Endothelial cell of umbilical vein (primary cell): ENCODE measurements around the gene ZNF248. TPM values are rescaled to one million over a fixed set of nuclear protein-coding genes. Genes with fewer than 3 reads are reported as not detected.

ENCODE experiments used
- BruUV-seq: library from RNA; stranded (reverse); fragments of 400-500 nt; replicated peaks from 2 replicates; lab custom pipeline; 2021; lab: Mats Ljungman, UMichigan
- CTCF ChIA-PET: fragments of 300-600, 350-600 bp; sonication (Branson Sonifier 250); formaldehyde crosslinking; loops from one replicate; lab custom pipeline; 2021; ENCODE audit warnings: antibody characterized with exemption, inconsistent platforms; lab: Charles Lee
- POLR2A ChIA-PET: fragments of 300-600, 350-600 bp; sonication (Branson Sonifier 250); formaldehyde crosslinking; loops from one replicate; lab custom pipeline; 2021; ENCODE audit warnings: antibody characterized with exemption, inconsistent platforms; lab: Charles Lee
- DNase-seq: peaks from one replicate; pipeline ENCODE4 v3.0.0-alpha.2; 2011; ENCODE audit warnings: low read depth, low spot score
- FAIRE-seq: peaks from 2 replicates; lab custom pipeline; 2011; peaks lifted over from hg19 to GRCh38; lab: Jason Lieb, UNC
- H2AFZ ChIP-seq: 2 replicates; pipeline ENCODE4 v1.6.0; 2012; ENCODE audit warnings: low read depth, low read length, control low read depth, inconsistent platforms
- H3K27ac ChIP-seq: 2 replicates; pipeline ENCODE4 v1.5.1; 2011; ENCODE audit warnings: low read depth, mild to moderate bottlenecking, control low read depth, low read length, moderate library complexity; ENCODE audit not compliant: insufficient read depth
- H3K27me3 ChIP-seq, 2 experiments: 2 replicates each; pipeline versions ENCODE4 v1.6.0 to v1.6.1; 2011; ENCODE audit warnings: low read length in 2 of 2, mixed read lengths in 1 of 2; ENCODE audit not compliant: control insufficient read depth in 2 of 2, insufficient read depth in 2 of 2
- H3K36me3 ChIP-seq, 2 experiments: 2 replicates in 1 of 2; 3 replicates in 1 of 2; pipeline ENCODE4 v1.5.1; 2011; ENCODE audit warnings: low read length in 2 of 2, mild to moderate bottlenecking in 1 of 2, moderate library complexity in 1 of 2; ENCODE audit not compliant: control insufficient read depth in 2 of 2, insufficient read depth in 2 of 2; ENCODE audit errors: extremely low read depth in 1 of 2
- H3K4me1 ChIP-seq: 3 replicates; pipeline ENCODE4 v1.5.1; 2011; ENCODE audit warnings: mild to moderate bottlenecking, low read length; ENCODE audit not compliant: control insufficient read depth, insufficient read depth; ENCODE audit errors: extremely low read depth
- H3K4me2 ChIP-seq: 2 replicates; pipeline ENCODE4 v1.6.1; 2011; ENCODE audit warnings: low read length, control low read depth, mixed read lengths; ENCODE audit not compliant: insufficient read depth
- H3K4me3 ChIP-seq, 3 experiments: fragments of 200-600 bp in 1 of 3; sonication (generic), shearing (Covaris generic) in 1 of 3; replicated peaks in 1 of 3; 2 replicates each; pipeline ENCODE4 v1.5.1; 2011 to 2016; ENCODE audit warnings: control low read depth in 3 of 3, low read length in 3 of 3, mild to moderate bottlenecking in 2 of 3, inconsistent platforms in 1 of 3, low read depth in 1 of 3, moderate library complexity in 1 of 3; ENCODE audit not compliant: insufficient read depth in 1 of 3
- H3K79me2 ChIP-seq: 2 replicates; pipeline ENCODE4 v1.6.0; 2012; ENCODE audit warnings: low read length, inconsistent platforms; ENCODE audit not compliant: control insufficient read depth, insufficient read depth
- H3K9ac ChIP-seq: replicated peaks from 2 replicates; pipeline ENCODE3; 2011; ENCODE audit warnings: low read length, control low read depth; ENCODE audit not compliant: insufficient read depth; ENCODE audit errors: extremely low read depth
- H3K9me1 ChIP-seq: replicated peaks from 3 replicates; pipeline ENCODE4 v1.6.0; 2011; ENCODE audit warnings: mild to moderate bottlenecking, low read length; ENCODE audit not compliant: control insufficient read depth, insufficient read depth; ENCODE audit errors: extremely low read depth
- H3K9me3 ChIP-seq: replicated peaks from 2 replicates; pipeline ENCODE4 v1.5.1; 2012; ENCODE audit warnings: low read length, inconsistent platforms; ENCODE audit not compliant: control insufficient read depth, insufficient read depth
- H4K20me1 ChIP-seq: replicated peaks from 2 replicates; pipeline ENCODE3; 2011; ENCODE audit warnings: mild to moderate bottlenecking, low read length; ENCODE audit not compliant: control insufficient read depth, insufficient read depth; ENCODE audit errors: extremely low read depth
- EZH2 ChIP-seq: IDR thresholded peaks from 2 replicates; pipeline ENCODE4 v1.6.1; 2012; ENCODE audit warnings: borderline replicate concordance, low read depth, mild to moderate bottlenecking, moderate library complexity, low read length, inconsistent platforms; ENCODE audit not compliant: severe bottlenecking
- FOS ChIP-seq: IDR thresholded peaks from 2 replicates; pipeline ENCODE4 v1.6.1; 2011; ENCODE audit warnings: mild to moderate bottlenecking, low read length, moderate library complexity, borderline replicate concordance; ENCODE audit not compliant: insufficient read depth
- GATA2 ChIP-seq: IDR thresholded peaks from 2 replicates; pipeline ENCODE4 v1.7.0; 2011; ENCODE audit warnings: low read depth, mild to moderate bottlenecking, moderate library complexity, mixed read lengths, low read length; ENCODE audit not compliant: insufficient read length, insufficient read depth
- JUN ChIP-seq: IDR thresholded peaks from 2 replicates; pipeline ENCODE4 v1.6.1; 2011; ENCODE audit warnings: borderline replicate concordance, low read depth; ENCODE audit not compliant: insufficient read length, insufficient read depth
- MAX ChIP-seq: IDR thresholded peaks from 2 replicates; pipeline ENCODE4 v1.6.1; 2011; ENCODE audit not compliant: insufficient read depth, insufficient read length
- MYC ChIP-seq: IDR thresholded peaks from one replicate; pipeline ENCODE4 v1.6.1; 2011; ENCODE audit warnings: mild to moderate bottlenecking, low read depth, low read length
- POLR2A ChIP-seq: IDR thresholded peaks from 2 replicates; pipeline ENCODE4 v1.6.1; 2012; ENCODE audit warnings: low read depth, mild to moderate bottlenecking, control low read depth, low read length
- POLR2AphosphoS5 ChIP-seq: IDR thresholded peaks from 2 replicates; pipeline ENCODE4 v1.6.1; 2012; ENCODE audit warnings: low read depth, mild to moderate bottlenecking, control low read depth, low read length, moderate library complexity; ENCODE audit not compliant: insufficient read depth
- dilution Hi-C: fragments of 300-500 bp; cut with MboI; formaldehyde crosslinking; loops from one replicate; pipeline ENCODE4 v1.15.0; 2019; ENCODE audit warnings: low sequenced_read_pairs; ENCODE audit not compliant: extremely low pct_ligation_motif_present
- intact Hi-C: fragments of 100-400 bp; cut with micrococcal nuclease; formaldehyde crosslinking; loops from one replicate; pipeline ENCODE4 v1.10.0; 2022
- polyA plus RNA-seq, 4 experiments: library from polyadenylated mRNA; depleted of rRNA in 3 of 4; stranded (reverse) in 3 of 4; unstranded in 1 of 4; fragments of >200 nt; gene quantifications; 2 replicates each; pipeline versions ENCODE4 v1.2.1 to v1.2.3, GENCODE V29; 2011 to 2012; ENCODE audit warnings: missing spikeins in 1 of 4
- total RNA-seq: library from RNA; stranded (reverse); gene quantifications from 2 replicates; pipeline ENCODE4 v1.2.3, GENCODE V29; 2021
- TF ChIP-seq, protein P1 (sequence below), 2 donors: IDR thresholded peaks; 1 replicate in 1 of 2; 2 replicates in 1 of 2; pipeline ENCODE4 v1.5.1; 2011; ENCODE audit warnings: low read length in 2 of 2, mild to moderate bottlenecking in 2 of 2, moderate library complexity in 2 of 2, control low read depth in 1 of 2, inconsistent platforms in 1 of 2, low read depth in 1 of 2; ENCODE audit not compliant: insufficient read depth in 1 of 2; ENCODE audit errors: extremely low read depth in 1 of 2

ZNF248 gene
- total and polyA plus RNA-seq, 2 donors (not counting 3 experiments of a cell fraction or from before 2014, with no cell fraction given), result 4.3 to 6.5 TPM

GRCh38 chr10:37871568-37872251, 14.3 kb upstream of the ZNF248 start:
- H3K27me3 ChIP-seq, result no peaks in the 10 kb centered on the region
- intact Hi-C loops, result no loop called here
- BruUV-seq, result no TSS peak
- H3K9me3 ChIP-seq, result no peaks in the 10 kb centered on the region
- H3K4me3 ChIP-seq, result no peak overlapping the region
- no peaks in the 10 kb centered on the region for H3K9me1 ChIP-seq
- no peaks in the 10 kb centered on the region for H4K20me1 ChIP-seq
- ChIA-PET POLR2A (no interaction called here), CTCF (no interaction called here)
- H3K4me1 ChIP-seq, result no peaks in the 10 kb centered on the region
- DNase-seq (no peak), FAIRE-seq (no peak)
- no peak overlapping the region for H3K9ac ChIP-seq
- H3K79me2 ChIP-seq, result no peaks in the 10 kb centered on the region
- no peak overlapping the region for H3K27ac ChIP-seq
- dilution Hi-C loops, result no loop called here
- TF ChIP-seq MAX (no peak), MYC (no peak), FOS (no peak), GATA2 (no peak), POLR2AphosphoS5 (no peak), POLR2A (no peak), JUN (no peak), EZH2 (no peak)
- TF ChIP-seq, protein P1, sequence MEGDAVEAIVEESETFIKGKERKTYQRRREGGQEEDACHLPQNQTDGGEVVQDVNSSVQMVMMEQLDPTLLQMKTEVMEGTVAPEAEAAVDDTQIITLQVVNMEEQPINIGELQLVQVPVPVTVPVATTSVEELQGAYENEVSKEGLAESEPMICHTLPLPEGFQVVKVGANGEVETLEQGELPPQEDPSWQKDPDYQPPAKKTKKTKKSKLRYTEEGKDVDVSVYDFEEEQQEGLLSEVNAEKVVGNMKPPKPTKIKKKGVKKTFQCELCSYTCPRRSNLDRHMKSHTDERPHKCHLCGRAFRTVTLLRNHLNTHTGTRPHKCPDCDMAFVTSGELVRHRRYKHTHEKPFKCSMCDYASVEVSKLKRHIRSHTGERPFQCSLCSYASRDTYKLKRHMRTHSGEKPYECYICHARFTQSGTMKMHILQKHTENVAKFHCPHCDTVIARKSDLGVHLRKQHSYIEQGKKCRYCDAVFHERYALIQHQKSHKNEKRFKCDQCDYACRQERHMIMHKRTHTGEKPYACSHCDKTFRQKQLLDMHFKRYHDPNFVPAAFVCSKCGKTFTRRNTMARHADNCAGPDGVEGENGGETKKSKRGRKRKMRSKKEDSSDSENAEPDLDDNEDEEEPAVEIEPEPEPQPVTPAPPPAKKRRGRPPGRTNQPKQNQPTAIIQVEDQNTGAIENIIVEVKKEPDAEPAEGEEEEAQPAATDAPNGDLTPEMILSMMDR (IDR thresholded peaks at IDR 0.05; ENCODE audit: extremely low read depth in 1 of 2, insufficient read depth in 1 of 2, low read depth in 1 of 2, low read length in 2 of 2), result no peak
- H2AFZ ChIP-seq, result no peak overlapping the region
- H3K36me3 ChIP-seq, result no peaks in the 10 kb centered on the region
- no peak overlapping the region for H3K4me2 ChIP-seq
